ENCODE results near the gene MAGOH. TPM values are rescaled to one million over a fixed set of nuclear protein-coding genes. Genes with fewer than 3 reads are reported as not detected.
A peak's percentile ranks its signal among the peaks of the same experiment; 100 is the strongest.
"Not testable (repeated sequence)": the region's sequence is repeated elsewhere in the genome, so short reads cannot be mapped to it uniquely, and the experiment has no call there.

MAGOH gene
- 50.4 and 55.0 TPM in 2 replicates for total RNA-seq (ENCODE audit: low replicate concordance)
- long read RNA-seq, transcript MAGOH-202 (5 exons, 756 nt) = major isoform, 6 of 12 reads
- long read RNA-seq, partial matches to known transcripts = 1 of 12 reads
- long read RNA-seq, other reads (novel, unspliced or antisense) = 5 of 12 reads

DNA sequence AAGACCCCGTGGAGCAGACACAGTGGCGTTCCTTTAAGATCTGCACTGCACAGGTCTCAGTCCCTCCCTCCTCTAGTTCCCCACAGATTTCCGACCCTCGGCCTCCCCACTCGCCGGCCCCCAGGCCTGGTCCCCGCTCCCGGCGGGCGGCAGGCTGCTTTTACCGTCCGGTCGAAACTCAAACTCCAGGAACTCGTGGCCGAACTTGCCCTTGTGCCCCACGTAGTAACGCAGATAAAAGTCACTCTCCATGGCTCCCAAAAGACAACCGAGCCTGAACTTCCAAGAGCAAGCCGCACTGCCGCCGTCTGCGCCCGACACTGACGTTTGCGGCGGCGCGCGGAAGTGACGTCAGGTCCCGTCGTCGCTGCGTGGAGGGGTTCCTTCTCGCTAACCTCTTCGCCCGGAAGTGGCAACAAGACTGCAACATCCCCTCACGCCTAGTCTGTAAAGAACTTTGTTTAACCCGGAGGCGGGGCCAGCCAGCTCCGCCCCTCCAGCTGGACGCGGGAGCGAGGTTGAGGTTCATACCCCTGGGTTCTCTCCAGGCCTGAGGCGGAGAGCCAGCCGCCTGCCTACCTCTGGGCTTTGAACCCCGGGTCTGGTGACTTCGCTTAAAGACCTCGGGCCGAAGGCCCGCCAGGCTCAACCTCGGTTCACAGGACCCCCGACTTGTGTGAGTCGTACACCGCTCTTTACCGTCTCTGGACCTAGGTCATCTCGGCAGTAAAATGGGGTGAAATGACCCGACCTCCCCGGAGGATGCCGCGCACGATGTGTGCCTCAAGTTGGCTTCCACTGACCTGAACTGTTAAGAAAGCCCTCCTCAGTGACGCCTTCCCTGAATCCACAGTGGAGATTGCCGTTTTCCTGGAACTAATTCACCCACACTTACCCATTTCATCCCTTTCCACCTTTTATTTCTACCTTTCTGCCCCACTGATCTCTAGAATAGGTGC lies at the start of gene MAGOH:
TSS of gene MAGOH (minus strand) at position 322 of the 959 bp plus-strand sequence. CDS start at position 252, 70 bp downstream.
- peaks cover 8% of the 10 kb centered on the region for H3K36me3 Mint-ChIP-seq
- peaks cover 21% of the 10 kb centered on the region for H3K4me1 Mint-ChIP-seq (ENCODE audit: unreplicated experiment)
- H3K27ac Mint-ChIP-seq = peak within 1 kb of the TSS; percentile 98
- H3K4me3 Mint-ChIP-seq = peak within 1 kb of the TSS; percentile 92
- TF ChIP-seq, protein P1, sequence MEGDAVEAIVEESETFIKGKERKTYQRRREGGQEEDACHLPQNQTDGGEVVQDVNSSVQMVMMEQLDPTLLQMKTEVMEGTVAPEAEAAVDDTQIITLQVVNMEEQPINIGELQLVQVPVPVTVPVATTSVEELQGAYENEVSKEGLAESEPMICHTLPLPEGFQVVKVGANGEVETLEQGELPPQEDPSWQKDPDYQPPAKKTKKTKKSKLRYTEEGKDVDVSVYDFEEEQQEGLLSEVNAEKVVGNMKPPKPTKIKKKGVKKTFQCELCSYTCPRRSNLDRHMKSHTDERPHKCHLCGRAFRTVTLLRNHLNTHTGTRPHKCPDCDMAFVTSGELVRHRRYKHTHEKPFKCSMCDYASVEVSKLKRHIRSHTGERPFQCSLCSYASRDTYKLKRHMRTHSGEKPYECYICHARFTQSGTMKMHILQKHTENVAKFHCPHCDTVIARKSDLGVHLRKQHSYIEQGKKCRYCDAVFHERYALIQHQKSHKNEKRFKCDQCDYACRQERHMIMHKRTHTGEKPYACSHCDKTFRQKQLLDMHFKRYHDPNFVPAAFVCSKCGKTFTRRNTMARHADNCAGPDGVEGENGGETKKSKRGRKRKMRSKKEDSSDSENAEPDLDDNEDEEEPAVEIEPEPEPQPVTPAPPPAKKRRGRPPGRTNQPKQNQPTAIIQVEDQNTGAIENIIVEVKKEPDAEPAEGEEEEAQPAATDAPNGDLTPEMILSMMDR (conservative IDR thresholded peaks at IDR 0.05) = no peak
- peak; percentile 97 for DNase-seq (ENCODE audit: extremely low spot score, unreplicated experiment)
- H3K27me3 Mint-ChIP-seq = no peaks in the 10 kb centered on the region
- no peaks in the 10 kb centered on the region for H3K9me3 Mint-ChIP-seq

DNA sequence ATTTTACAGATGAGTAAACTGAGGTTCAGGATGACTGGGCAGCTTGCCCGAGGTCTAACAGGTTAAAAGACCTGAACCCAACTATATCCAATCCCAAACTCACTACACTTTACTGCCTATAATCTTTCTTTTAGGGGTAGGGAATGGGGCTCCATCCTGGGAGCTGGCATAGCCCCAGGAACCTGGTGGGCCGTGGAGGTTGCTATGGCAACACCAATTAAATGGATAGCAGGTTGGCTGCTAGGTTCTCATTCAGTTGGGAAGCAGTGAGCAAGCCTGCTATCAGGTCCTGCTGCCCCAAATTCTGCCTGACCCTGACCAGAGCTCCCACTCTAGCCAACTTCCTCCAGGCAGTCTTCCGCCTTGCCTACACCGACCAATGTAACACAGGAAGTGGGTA lies 48.6 kb upstream of the MAGOH start:
- peaks cover 19% of the 10 kb centered on the region for H3K4me1 Mint-ChIP-seq (ENCODE audit: unreplicated experiment)
- H3K27me3 Mint-ChIP-seq = no peaks in the 10 kb centered on the region
- H3K9me3 Mint-ChIP-seq = no peaks in the 10 kb centered on the region
- DNase-seq (ENCODE audit: extremely low spot score, unreplicated experiment) = no peak
- no peaks in the 10 kb centered on the region for H3K36me3 Mint-ChIP-seq
- no peak overlapping the region for H3K4me3 Mint-ChIP-seq
- no peak overlapping the region for H3K27ac Mint-ChIP-seq
- TF ChIP-seq, protein P1 (conservative IDR thresholded peaks at IDR 0.05) = no peak

DNA sequence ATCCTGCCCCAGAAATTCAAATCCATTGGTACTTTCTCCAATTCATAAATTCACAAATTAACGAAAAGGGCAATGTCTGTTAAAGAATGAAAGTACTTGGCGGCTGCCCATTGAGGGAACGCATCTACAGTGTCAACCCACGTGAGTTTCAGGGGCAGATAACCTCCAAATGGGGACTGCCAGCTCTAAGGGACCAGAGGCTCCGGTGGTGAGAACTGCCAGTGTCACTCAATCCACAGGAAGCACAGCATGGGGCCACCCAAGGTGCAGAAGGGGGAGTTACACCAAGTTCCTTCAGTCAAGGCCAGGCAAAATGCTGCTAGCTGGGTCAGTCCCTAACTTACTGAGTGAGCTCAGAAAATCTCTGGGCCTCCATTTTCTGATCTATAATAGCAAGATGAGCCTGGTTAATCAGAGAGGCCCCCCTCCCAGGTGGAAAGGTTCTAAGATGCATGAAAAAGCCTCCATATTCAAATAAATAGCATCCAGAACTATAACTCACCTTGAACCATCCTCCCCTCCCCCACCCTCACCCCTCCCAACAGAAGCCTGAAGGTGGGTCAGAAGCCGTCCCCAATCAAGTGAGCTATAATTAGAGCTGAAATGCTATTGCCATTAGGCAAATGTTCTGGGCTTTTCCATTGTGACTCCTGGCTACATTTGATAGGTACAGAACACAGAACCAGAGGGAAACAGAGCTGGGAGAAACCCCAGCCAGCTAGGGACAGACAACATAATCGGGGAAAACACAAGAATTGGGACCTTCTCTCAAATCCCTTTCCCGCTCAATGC lies 47.8 kb upstream of the MAGOH start:
- no peaks in the 10 kb centered on the region for H3K27me3 Mint-ChIP-seq

DNA sequence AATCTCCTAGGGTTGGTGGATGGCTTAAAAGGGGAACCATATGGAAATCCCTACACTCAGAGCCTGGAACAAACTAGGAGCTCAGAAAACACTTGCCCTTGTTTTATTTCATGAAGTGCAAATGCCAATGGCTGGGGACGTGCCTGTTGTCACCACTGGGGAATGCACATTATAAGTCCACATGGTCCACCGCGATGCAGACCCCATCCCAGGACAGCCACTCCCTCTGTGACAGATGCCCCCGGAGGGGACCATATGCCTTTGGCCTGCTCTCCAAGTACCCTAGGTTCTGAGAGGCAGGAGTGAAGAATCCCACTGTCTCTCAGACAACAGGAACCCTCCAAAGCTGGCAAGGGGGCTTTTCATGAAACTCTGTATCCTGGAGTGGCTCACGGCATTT lies 47.2 kb upstream of the MAGOH start:
- DNase-seq (ENCODE audit: extremely low spot score, unreplicated experiment) = no peak
- TF ChIP-seq, protein P1 (conservative IDR thresholded peaks at IDR 0.05) = no peak
- no peak overlapping the region for H3K4me3 Mint-ChIP-seq
- H3K4me1 Mint-ChIP-seq (ENCODE audit: unreplicated experiment) = peaks cover 19% of the 10 kb centered on the region
- no peak overlapping the region for H3K27ac Mint-ChIP-seq
- H3K36me3 Mint-ChIP-seq = no peaks in the 10 kb centered on the region
- H3K27me3 Mint-ChIP-seq = no peaks in the 10 kb centered on the region
- H3K9me3 Mint-ChIP-seq = no peaks in the 10 kb centered on the region

More for the DNA sequence above, 47.8 kb upstream of the MAGOH start:
- TF ChIP-seq, protein P1 (conservative IDR thresholded peaks at IDR 0.05) = no peak
- no peak for DNase-seq (ENCODE audit: extremely low spot score, unreplicated experiment)
- Mint-ChIP-seq H3K4me1 (ENCODE audit: unreplicated experiment) (peaks cover 19% of the 10 kb centered on the region), H3K4me3 (no peak overlapping the region), H3K27ac (no peak overlapping the region), H3K9me3 (no peaks in the 10 kb centered on the region), H3K36me3 (no peaks in the 10 kb centered on the region)

DNA sequence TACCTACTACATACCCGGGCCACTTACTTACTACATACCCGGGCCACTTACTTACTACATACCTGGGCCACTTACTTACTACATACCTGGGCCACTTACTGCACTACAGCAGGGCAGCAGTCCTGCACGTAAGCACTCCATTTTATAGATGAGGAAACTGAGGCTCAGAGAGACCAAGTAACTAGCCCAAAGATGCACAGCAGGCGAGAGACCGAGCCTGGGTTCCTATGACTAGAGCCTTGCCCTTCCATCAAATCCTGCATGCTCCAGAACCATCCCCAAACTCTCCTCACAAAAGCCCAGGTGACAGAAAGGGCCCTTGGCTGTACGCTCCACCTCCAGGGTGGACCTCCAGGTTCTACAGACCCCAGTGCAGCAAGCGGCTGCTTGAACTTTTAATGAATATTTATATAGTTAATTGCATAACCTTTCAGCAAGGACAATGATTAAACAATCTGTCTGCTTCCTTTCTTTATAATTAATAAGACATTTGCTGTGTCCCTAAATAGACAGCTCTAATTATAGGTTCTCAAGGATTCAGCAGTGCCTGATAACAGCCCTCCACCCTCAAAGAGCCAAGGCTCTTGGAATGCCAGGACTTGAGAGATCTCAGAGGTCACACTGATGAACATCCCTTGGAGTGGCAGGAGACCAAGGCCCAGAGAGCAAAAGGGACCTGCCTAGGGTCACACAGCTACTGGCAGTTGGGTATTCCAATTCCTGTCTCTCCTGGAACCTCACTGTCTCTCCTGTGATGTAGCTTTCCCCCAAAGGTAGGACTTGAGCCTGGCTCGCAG lies 46.1 kb upstream of the MAGOH start:
- H3K4me1 Mint-ChIP-seq (ENCODE audit: unreplicated experiment) = peaks cover 19% of the 10 kb centered on the region

DNA sequence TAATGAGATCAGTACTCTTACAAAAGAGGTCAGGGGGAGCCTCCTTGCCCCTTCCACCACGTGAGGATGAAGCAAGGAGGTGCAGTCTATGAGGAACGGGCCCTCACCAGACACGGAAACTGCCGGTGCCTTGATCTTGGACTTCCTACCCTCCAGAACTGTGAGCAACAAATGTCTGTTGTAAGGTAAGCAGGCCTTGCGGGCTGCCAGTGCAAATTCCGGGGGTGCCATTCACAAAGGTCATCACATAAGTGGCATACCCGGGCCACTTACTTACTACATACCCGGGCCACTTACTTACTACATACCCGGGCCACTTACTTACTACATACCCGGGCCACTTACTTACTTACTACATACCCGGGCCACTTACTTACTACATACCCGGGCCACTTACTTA lies 44.8 kb upstream of the MAGOH start:
- not testable (repeated sequence) for DNase-seq (ENCODE audit: extremely low spot score, unreplicated experiment)

More for the DNA sequence above, 46.1 kb upstream of the MAGOH start:
- Mint-ChIP-seq H3K27ac (no peak overlapping the region), H3K27me3 (no peaks in the 10 kb centered on the region), H3K36me3 (no peaks in the 10 kb centered on the region), H3K9me3 (no peaks in the 10 kb centered on the region), H3K4me3 (no peak overlapping the region)
- TF ChIP-seq, protein P1 (conservative IDR thresholded peaks at IDR 0.05) = no peak
- no peak for DNase-seq (ENCODE audit: extremely low spot score, unreplicated experiment)

More for the DNA sequence above, 44.8 kb upstream of the MAGOH start:
- H3K4me3 Mint-ChIP-seq, H3K9me3 Mint-ChIP-seq, H3K36me3 Mint-ChIP-seq, H3K27me3 Mint-ChIP-seq, H3K27ac Mint-ChIP-seq: not testable (repeated sequence)
- peaks cover 12% of the 10 kb centered on the region for H3K4me1 Mint-ChIP-seq (ENCODE audit: unreplicated experiment)
